IPS DF 4.7 (cell line): ENCODE data around the gene CDH11.

Experiments used
- DNase-seq: peaks from one replicate; pipeline ENCODE4 v3.0.0-alpha.2; 2013; ENCODE audit warnings: low spot score; ENCODE audit errors: extremely low read depth

Gene CDH11

GRCh38 chr16:64919929-64920607, 201.8 kb downstream of the CDH11 start:
- no peak for DNase-seq

GRCh38 chr16:64919141-64919540, 202.7 kb downstream of the CDH11 start:
- DNase-seq, result no peak

- DNase-seq, result no peak
Measured at GRCh38 chr16:64916051-64916450, 205.8 kb downstream of the CDH11 start.

- no peak for DNase-seq
Measured at GRCh38 chr16:64910356-64910755, 211.5 kb downstream of the CDH11 start.

GRCh38 chr16:64907844-64908243, 214.0 kb downstream of the CDH11 start:
- no peak for DNase-seq

- DNase-seq, result no peak
Measured at GRCh38 chr16:64903770-64904169, 218.1 kb downstream of the CDH11 start.

- no peak for DNase-seq
Measured at GRCh38 chr16:64900517-64900916, 221.3 kb downstream of the CDH11 start.

GRCh38 chr16:64900019-64900418, 221.8 kb downstream of the CDH11 start:
- no peak for DNase-seq

GRCh38 chr16:64898159-64898558, 223.7 kb downstream of the CDH11 start:
- DNase-seq, result no peak
